Left cardiac atrium (tissue), 4 donors: ENCODE data around the gene GEMIN2. TPM values are rescaled to one million over a fixed set of nuclear protein-coding genes. Genes with fewer than 3 reads are reported as not detected.
A peak's percentile ranks its signal among the peaks of the same experiment; 100 is the strongest.
"Not testable (repeated sequence)": the region's sequence is repeated elsewhere in the genome, so short reads cannot be mapped to it uniquely, and the experiment has no call there.

Source experiments
- ATAC-seq, 2 donors: fragments of 200-7000 bp; cut with Tn5 transposase; one replicate each; pipeline ENCODE4 v1.9.1; 2020; ENCODE audit warnings: mild to moderate bottlenecking in 2 of 2, moderate library complexity in 2 of 2
- DNase-seq: peaks from one replicate; pipeline ENCODE4 v3.0.0-alpha.2; 2020
- intact Hi-C, 2 donors: fragments of 100-400 bp; cut with DNase I; formaldehyde crosslinking; loops; one replicate each; pipeline versions ENCODE4 v1.14.1 to v1.15.1; 2022 to 2023
- total RNA-seq, 2 donors: library from RNA; stranded (reverse); fragmentation: NEBNext Ultra II Directional; extraction: Animal tissue kit (Norgen Biotek cat#: 25700); gene quantifications; one replicate each; pipeline ENCODE4 v1.2.1, GENCODE V29; 2021
- donor health status: DM: no; HTN: yes; CAD: no.
- donor health status: DM: no; HTN: yes; CAD: no; lungs with severe emphysema.
- donor health status: DM: yes; HTN: yes; CAD: no.
- donor health status: Dilated cardiomyopathy.

The GEMIN2 gene
- total RNA-seq, 2 donors from 2014 or later: 5.4 to 9.1 TPM

- intact Hi-C loops: no loop called here
- no peak for DNase-seq
- no peak for ATAC-seq
Observed at GRCh38 chr14:39173198-39173597, 59.1 kb downstream of the GEMIN2 start.

DNA sequence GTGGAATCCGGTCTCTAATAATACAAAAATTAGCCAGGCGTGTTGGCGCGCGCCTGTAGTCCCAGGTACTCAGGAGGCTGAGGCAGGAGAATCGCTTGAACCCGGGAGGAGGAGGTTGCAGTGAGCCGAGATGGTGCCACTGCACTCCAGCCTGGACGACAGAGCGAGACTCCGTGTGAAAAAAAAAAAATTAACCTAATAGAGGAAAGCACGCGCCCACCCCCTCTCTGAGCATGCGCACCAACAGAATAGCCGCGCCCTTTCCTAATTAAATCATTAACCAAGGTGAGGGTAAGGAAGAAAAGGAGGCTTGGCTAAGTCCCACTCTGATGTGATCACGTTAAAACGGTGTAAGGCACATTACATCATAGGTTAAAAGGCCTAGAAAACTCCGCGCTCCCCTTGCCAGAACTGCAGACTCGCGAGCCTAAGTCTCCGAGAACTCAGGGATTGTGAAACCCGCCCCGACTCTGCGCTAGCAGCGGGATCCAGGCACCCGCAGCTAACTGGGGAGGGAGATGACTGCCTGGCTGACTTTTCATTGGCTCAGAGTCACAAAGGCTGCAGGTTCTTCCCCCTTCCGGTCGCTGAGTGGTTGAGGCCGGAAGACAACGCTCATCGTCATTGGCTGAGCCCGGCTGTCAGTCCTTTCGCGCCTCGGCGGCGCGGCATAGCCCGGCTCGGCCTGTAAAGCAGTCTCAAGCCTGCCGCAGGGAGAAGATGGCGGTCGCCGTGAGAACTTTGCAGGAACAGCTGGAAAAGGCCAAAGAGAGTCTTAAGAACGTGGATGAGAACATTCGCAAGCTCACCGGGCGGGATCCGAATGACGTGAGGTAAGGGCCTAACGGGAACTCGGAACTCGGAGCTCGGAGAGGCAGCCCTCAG is 60.7 kb downstream of the GEMIN2 start, which contains the start of gene PNN:
PNN (plus strand) TSS at position 695 of the 885 bp plus-strand sequence; CDS start at position 721, 26 bp downstream.
- ATAC-seq: peak; percentile 97
- DNase-seq: peak; percentile 96
- intact Hi-C loops: loop anchor here in 1 of 2 donors (1.0 to 5.0 kb wide), 2 partner anchors 92 to 252 kb away; no protein-coding TSS in a partner anchor

GRCh38 chr14:39175445-39176262 is 61.5 kb downstream of the GEMIN2 start:
- DNase-seq (no peak), ATAC-seq (peak; percentile 9 to 20)
- intact Hi-C loops: loop anchor here in 1 of 2 donors (1.0 to 5.0 kb wide), 2 partner anchors 92 to 252 kb away; no protein-coding TSS in a partner anchor

GRCh38 chr14:39176263-39177167 is 62.4 kb downstream of the GEMIN2 start:
- DNase-seq: no peak
- ATAC-seq: no peak
- intact Hi-C loops: loop anchor here in 1 of 2 donors (5.0 kb wide), 1 partner anchor 251 kb away; no protein-coding TSS in a partner anchor

- ATAC-seq: no peak
- DNase-seq: no peak
- intact Hi-C loops: loop anchor here in 1 of 2 donors (5.0 kb wide), 1 partner anchor 250 kb away; no protein-coding TSS in a partner anchor
Observed at GRCh38 chr14:39177168-39177545, 63.0 kb downstream of the GEMIN2 start.

GRCh38 chr14:39179042-39179441 is 64.9 kb downstream of the GEMIN2 start:
- ATAC-seq: no peak
- intact Hi-C loops: loop anchor here in 1 of 2 donors (5.0 kb wide), 1 partner anchor 248 kb away; no protein-coding TSS in a partner anchor
- no peak for DNase-seq

DNA sequence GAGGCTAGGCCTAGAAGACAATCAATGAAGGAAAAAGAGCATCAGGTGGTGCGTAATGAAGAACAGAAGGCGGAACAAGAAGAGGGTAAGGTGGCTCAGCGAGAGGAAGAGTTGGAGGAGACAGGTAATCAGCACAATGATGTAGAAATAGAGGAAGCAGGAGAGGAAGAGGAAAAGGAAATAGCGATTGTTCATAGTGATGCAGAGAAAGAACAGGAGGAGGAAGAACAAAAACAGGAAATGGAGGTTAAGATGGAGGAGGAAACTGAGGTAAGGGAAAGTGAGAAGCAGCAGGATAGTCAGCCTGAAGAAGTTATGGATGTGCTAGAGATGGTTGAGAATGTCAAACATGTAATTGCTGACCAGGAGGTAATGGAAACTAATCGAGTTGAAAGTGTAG is 66.4 kb downstream of the GEMIN2 start:
- ATAC-seq (no peak), DNase-seq (no peak)
- intact Hi-C loops: no loop called here

DNA sequence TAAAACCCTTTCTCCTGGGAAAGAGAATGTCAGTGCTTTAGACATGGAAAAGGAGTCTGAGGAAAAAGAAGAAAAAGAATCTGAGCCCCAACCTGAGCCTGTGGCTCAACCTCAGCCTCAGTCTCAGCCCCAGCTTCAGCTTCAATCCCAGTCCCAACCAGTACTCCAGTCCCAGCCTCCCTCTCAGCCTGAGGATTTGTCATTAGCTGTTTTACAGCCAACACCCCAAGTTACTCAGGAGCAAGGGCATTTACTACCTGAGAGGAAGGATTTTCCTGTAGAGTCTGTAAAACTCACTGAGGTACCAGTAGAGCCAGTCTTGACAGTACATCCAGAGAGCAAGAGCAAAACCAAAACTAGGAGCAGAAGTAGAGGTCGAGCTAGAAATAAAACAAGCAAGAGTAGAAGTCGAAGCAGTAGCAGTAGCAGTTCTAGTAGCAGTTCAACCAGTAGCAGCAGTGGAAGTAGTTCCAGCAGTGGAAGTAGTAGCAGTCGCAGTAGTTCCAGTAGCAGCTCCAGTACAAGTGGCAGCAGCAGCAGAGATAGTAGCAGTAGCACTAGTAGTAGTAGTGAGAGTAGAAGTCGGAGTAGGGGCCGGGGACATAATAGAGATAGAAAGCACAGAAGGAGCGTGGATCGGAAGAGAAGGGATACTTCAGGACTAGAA is 67.0 kb downstream of the GEMIN2 start:
- intact Hi-C loops: no loop called here
- DNase-seq: no peak

DNA sequence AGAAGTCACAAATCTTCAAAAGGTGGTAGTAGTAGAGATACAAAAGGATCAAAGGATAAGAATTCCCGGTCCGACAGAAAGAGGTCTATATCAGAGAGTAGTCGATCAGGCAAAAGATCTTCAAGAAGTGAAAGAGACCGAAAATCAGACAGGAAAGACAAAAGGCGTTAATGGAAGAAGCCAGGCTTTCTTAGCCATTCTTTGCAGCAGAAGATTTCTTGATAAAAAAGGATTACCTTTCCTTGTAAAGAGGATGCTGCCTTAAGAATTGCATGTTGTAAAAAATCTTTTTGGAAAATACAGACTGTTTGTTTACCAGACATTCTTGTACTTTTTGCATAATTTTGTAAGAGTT is 67.5 kb downstream of the GEMIN2 start:
- intact Hi-C loops: no loop called here
- ATAC-seq (no peak), DNase-seq (no peak)

More for the DNA sequence above, 67.0 kb downstream of the GEMIN2 start:
- ATAC-seq: no peak

DNA sequence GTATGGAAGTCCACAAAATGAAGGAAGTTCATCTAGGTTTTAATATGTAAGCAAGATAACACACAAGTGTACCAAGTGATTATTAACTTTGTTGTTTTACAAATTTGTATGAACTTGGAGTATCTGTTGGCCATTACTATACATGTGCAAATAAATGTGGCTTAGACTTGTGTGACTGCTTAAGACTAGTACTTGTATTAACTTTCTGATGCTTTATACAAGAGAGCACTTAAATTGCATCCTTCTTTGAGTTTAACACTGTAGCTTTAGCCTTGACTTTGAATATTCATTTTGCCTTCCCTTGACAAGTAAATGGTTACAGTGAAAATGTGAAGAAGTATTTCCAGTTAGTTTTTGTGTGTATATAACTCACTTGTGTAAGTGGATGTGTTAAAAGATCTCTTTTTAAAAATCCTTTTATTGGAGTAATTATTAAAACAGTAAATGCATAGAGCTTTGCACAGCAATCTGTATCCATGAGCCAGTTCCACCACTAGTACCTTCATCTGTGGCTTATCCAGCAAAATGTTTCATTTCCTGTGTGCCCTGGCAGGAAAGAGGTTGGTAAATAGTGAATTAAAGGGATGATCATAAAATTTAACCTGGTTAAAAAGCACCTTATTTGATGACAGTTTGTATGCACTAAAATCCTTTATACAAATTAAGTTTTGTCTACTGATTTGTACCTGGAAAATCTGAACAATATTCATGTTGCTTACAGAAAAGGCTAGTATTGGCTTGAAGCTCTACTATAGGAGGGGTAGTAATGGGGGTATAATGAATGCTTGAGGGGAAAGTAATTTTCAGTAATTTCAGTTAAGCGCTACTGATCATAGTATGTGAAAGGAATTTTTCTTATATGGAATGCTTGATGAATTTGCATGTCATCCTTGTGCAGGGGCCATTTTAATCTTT is 68.9 kb downstream of the GEMIN2 start:
- no peak for ATAC-seq
- intact Hi-C loops: no loop called here
- no peak for DNase-seq

DNA sequence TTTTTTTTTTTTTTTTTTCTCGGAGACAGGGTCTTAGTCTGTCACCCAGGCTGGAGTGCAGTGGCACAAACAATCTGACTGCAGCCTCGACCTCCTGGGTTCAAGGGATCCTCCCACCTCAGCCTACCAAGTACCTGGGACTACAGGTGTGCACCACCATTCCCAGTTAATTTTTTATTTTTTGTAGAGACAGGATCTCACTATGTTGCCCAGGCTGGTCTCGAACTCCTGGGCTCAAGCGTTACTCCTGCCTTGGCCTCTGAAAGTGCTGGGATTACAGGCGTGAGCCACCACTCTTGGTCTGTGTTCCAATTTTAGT is 69.5 kb downstream of the GEMIN2 start:
- DNase-seq, intact Hi-C loops, ATAC-seq: not testable (repeated sequence)

GRCh38 chr14:39184628-39185255 is 70.6 kb downstream of the GEMIN2 start:
- ATAC-seq (no peak), DNase-seq (no peak)
- intact Hi-C loops: no loop called here

DNA sequence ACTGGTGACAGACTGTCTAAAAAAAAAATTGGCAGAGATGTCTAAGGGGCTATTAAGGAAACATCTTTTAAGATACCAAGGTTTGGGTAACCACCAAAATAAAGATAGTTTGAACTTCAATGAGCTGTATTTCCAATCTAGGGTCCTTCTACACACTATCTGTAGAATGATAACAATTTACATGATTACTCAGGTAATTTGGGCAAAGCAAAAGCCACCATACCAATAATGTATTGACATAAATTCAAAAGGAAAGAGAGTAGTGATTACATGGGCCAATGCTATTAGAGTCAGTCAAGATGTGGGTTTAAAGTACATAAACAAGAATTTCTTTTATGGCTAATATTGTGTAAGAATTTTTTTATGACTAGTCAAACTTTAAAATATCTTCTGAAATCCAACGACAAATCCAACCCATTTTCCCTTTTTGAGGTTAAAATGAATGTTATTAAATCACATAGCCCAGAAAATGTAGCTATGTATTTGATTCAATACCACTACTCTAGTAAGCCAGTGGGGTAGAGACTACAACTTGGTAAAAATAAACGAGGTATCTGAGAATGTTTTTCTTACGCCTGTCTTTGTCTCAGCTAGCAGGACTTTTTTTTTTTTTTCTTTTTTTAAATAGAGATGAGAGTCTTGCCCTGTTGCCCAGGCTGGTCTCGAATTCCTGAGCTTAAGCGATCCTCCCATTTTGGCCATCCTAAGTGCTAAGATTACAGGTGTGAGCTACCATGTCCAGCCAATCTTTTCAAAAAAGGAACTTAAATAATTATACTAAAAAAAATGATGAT is 71.3 kb downstream of the GEMIN2 start:
- ATAC-seq (no peak), DNase-seq (no peak)
- intact Hi-C loops: no loop called here
